Loucy (cell line): ENCODE data around the gene UBL4A.

Source experiments
- EZH2phosphoT487 ChIP-seq: fragments of 200-600 bp; IDR thresholded peaks from 2 replicates; pipeline ENCODE4 v1.6.1; 2018; ENCODE audit warnings: antibody characterized with exemption, mild to moderate bottlenecking, moderate library complexity, borderline replicate concordance
- TF ChIP-seq, protein P1 (sequence below): fragments of 200-600 bp; sonication (generic); conservative IDR thresholded peaks from 2 replicates; pipeline ENCODE4 v1.5.1; 2014; ENCODE audit warnings: mild to moderate bottlenecking, antibody characterized with exemption, low read length

DNA sequence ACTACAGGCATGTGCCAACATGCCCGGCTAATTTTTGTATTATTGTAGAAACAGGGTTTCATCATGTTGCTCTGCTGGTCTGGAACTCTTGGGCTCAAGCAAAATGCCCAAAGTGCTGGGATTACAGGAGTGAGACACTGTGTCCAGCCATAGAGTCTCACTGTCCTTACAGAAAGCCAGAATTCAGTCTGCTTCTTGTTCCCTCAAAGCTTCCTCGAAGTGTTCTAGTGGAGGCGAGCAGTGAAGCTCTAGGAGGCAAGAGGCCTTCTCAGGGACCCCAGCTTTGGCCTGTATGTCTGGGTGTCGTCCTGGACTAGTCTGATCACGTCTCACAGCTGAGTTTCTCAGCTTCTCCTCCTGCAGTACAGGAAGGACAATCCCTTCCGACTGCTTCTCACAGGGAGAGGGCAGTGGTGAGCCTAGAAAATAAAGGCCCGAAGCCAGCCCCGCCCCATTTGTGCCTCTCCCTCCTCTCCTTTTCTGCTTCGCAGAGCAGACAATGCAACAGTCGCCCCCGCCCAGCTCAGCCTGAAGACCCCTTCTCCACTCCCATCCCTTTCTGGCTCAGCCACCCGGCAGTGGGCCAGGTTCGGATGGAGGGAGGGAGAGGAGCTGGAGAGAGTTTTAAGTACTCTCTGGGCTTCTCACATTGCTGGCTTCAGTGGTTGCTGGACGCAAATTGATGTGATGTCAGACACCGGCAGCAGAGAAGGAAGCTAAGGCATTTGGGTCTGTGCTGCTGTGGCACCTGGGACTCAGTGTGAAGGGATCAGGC, 40.7 kb upstream of the UBL4A start:
- TF ChIP-seq, protein P1, sequence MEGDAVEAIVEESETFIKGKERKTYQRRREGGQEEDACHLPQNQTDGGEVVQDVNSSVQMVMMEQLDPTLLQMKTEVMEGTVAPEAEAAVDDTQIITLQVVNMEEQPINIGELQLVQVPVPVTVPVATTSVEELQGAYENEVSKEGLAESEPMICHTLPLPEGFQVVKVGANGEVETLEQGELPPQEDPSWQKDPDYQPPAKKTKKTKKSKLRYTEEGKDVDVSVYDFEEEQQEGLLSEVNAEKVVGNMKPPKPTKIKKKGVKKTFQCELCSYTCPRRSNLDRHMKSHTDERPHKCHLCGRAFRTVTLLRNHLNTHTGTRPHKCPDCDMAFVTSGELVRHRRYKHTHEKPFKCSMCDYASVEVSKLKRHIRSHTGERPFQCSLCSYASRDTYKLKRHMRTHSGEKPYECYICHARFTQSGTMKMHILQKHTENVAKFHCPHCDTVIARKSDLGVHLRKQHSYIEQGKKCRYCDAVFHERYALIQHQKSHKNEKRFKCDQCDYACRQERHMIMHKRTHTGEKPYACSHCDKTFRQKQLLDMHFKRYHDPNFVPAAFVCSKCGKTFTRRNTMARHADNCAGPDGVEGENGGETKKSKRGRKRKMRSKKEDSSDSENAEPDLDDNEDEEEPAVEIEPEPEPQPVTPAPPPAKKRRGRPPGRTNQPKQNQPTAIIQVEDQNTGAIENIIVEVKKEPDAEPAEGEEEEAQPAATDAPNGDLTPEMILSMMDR: peak; percentile 48
- TF ChIP-seq EZH2phosphoT487: no peak
